ENCODE data around the gene MCFD2.
A peak's percentile ranks its signal among the peaks of the same experiment; 100 is the strongest.
"Not testable (repeated sequence)": the region's sequence is repeated elsewhere in the genome, so short reads cannot be mapped to it uniquely, and the experiment has no call there.

Gene MCFD2

GRCh38 chr2:46909771-46910419, 5.7 kb downstream of the MCFD2 start:
- H3K27ac ChIP-seq (replicated peaks), result no peak overlapping the region
- no peaks in the 10 kb centered on the region for H3K27me3 ChIP-seq (ENCODE audit: insufficient read depth, poor library complexity, severe bottlenecking)
- H3K4me3 ChIP-seq (replicated peaks; ENCODE audit: insufficient read depth, low read length), result no peak overlapping the region
- TF ChIP-seq SPI1 (IDR thresholded peaks at IDR 0.05; ENCODE audit: borderline replicate concordance, low read depth) (no peak), GABPA (IDR thresholded peaks at IDR 0.05; ENCODE audit: low read depth) (no peak)
- DNase-seq (ENCODE audit: low read depth in 1 of 2, low spot score in 1 of 2), result no peak

DNA sequence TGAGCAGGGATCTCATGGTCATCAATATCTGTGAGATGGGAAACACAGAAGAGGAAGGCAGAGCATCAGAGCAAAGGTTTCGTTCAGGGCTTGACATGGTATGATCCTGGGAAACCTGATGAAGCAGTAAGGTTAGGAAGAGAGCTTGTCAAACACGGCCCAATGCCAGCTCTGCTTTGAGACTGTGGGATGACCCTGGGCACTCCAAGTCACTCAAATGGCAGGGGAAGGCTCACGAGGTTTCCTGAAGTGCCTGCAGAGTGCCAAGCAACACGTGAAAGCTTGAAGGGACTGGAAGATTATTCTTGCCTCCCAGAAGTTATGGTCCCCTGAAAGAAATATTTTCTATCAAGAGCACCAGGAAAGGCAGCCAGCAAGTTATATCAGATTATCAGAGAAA, 6.5 kb downstream of the MCFD2 start:
- Histone ChIP-seq H3K4me3 (replicated peaks; ENCODE audit: insufficient read depth, low read length) (no peak overlapping the region), H3K27me3 (ENCODE audit: insufficient read depth, poor library complexity, severe bottlenecking) (no peaks in the 10 kb centered on the region), H3K27ac (replicated peaks) (no peak overlapping the region)
- DNase-seq (ENCODE audit: low read depth in 1 of 2, low spot score in 1 of 2), result no peak
- TF ChIP-seq POLR2AphosphoS5 (IDR thresholded peaks at IDR 0.05; ENCODE audit: low read depth) (no peak), SPI1 (IDR thresholded peaks at IDR 0.05; ENCODE audit: borderline replicate concordance, low read depth) (no peak), GABPA (IDR thresholded peaks at IDR 0.05; ENCODE audit: low read depth) (no peak), REST (IDR thresholded peaks at IDR 0.05; ENCODE audit: insufficient replicate concordance, low read depth) (no peak)
- TF ChIP-seq, protein P1, sequence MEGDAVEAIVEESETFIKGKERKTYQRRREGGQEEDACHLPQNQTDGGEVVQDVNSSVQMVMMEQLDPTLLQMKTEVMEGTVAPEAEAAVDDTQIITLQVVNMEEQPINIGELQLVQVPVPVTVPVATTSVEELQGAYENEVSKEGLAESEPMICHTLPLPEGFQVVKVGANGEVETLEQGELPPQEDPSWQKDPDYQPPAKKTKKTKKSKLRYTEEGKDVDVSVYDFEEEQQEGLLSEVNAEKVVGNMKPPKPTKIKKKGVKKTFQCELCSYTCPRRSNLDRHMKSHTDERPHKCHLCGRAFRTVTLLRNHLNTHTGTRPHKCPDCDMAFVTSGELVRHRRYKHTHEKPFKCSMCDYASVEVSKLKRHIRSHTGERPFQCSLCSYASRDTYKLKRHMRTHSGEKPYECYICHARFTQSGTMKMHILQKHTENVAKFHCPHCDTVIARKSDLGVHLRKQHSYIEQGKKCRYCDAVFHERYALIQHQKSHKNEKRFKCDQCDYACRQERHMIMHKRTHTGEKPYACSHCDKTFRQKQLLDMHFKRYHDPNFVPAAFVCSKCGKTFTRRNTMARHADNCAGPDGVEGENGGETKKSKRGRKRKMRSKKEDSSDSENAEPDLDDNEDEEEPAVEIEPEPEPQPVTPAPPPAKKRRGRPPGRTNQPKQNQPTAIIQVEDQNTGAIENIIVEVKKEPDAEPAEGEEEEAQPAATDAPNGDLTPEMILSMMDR (IDR thresholded peaks at IDR 0.05; ENCODE audit: insufficient read depth, low read length), result no peak

- DNase-seq (ENCODE audit: low read depth in 1 of 2, low spot score in 1 of 2); H3K27ac ChIP-seq (replicated peaks); H3K4me3 ChIP-seq (replicated peaks; ENCODE audit: insufficient read depth, low read length); H3K27me3 ChIP-seq (ENCODE audit: insufficient read depth, poor library complexity, severe bottlenecking): not testable (repeated sequence)
Observed at GRCh38 chr2:46904908-46905678, 10.5 kb downstream of the MCFD2 start.

DNA sequence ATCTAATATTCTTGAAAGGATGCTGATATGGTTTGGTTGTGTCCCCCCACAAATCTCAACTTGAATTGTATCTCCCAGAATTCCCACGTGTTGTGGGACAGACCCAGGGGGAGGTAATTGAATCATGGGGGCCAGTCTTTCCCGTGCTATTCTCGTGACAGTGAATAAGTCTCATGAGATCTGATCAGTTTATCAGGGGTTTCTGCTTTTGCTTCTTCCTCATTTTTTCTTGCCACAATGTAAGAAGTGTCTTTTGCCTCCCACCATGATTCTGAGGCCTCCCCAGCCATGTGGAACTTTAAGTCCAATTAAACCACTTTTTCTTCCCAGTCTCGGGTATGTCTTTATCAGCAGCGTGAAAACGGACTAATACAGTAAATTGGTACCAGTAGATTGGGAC, 12.6 kb downstream of the MCFD2 start:
- not testable (repeated sequence) for H3K4me3 ChIP-seq (replicated peaks; ENCODE audit: insufficient read depth, low read length); H3K27me3 ChIP-seq (ENCODE audit: insufficient read depth, poor library complexity, severe bottlenecking)
- H3K27ac ChIP-seq (replicated peaks), result peak overlapping the region; percentile 48; the same call in 1 of the 2 replicates
- peak; percentile 62 for TF ChIP-seq SPI1 (IDR thresholded peaks at IDR 0.05; ENCODE audit: borderline replicate concordance, low read depth)
- DNase-seq (ENCODE audit: low read depth in 1 of 2, low spot score in 1 of 2), result peak in 1 of 2 experiments; percentile 44

GRCh38 chr2:46902465-46902864, 13.1 kb downstream of the MCFD2 start:
- no peak for TF ChIP-seq POLR2AphosphoS5 (IDR thresholded peaks at IDR 0.05; ENCODE audit: low read depth)
- TF ChIP-seq SPI1 (IDR thresholded peaks at IDR 0.05; ENCODE audit: borderline replicate concordance, low read depth), result no peak
- no peak for TF ChIP-seq GABPA (IDR thresholded peaks at IDR 0.05; ENCODE audit: low read depth)
- TF ChIP-seq, protein P1 (IDR thresholded peaks at IDR 0.05; ENCODE audit: insufficient read depth, low read length), result no peak
- no peak for TF ChIP-seq REST (IDR thresholded peaks at IDR 0.05; ENCODE audit: insufficient replicate concordance, low read depth)
- DNase-seq (ENCODE audit: low read depth in 1 of 2, low spot score in 1 of 2), result no peak
- H3K4me3 ChIP-seq (replicated peaks; ENCODE audit: insufficient read depth, low read length), result no peak overlapping the region
- no peaks in the 10 kb centered on the region for H3K27me3 ChIP-seq (ENCODE audit: insufficient read depth, poor library complexity, severe bottlenecking)
- no peak overlapping the region for H3K27ac ChIP-seq (replicated peaks)

Measured in HL-60 (cell line).